ENCODE measurements around the gene MACROD1.

DNA sequence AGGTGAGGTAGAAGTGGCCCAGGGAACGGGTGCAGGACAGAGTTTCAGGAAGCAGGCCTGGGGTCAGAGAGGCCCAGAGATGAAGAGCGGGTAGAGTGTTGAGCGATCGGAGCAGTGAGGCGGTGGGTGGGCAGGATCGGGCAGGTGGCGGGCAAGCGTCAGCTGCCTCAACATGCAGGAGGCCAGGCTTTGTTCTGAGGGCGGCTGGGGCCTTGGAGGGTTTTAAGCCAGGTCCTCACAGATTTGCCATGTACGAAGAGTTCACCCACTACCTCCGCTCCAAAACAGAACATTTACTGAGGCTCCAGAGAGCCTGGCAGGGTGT is 100.8 kb downstream of the MACROD1 start:
- TF ChIP-seq CTCF (IDR thresholded peaks at IDR 0.05; ENCODE audit: insufficient read depth, low read depth, low read length) (no peak), EZH2 (IDR thresholded peaks at IDR 0.05; ENCODE audit: insufficient read depth, low read length) (no peak)

Data from astrocyte (in vitro differentiated cells and primary cell).